NCI-H2171 (cell line): ENCODE data around the gene CCDC88A.
"Not testable (repeated sequence)": the region's sequence is repeated elsewhere in the genome, so short reads cannot be mapped to it uniquely, and the experiment has no call there.

Experiments
- DNase-seq: peaks from one replicate; lab custom pipeline; 2025; lab: John Stamatoyannopoulos, UW

CCDC88A gene

GRCh38 chr2:55419679-55420438 is at the start of gene CCDC88A:
TSS of gene CCDC88A (minus strand) at chr2:55419856. CDS start at chr2:55419079, 777 bp downstream.
- peak; percentile 96 for DNase-seq

- no peak for DNase-seq
Observed at GRCh38 chr2:55461679-55462078, 42.0 kb upstream of the CCDC88A start.

- DNase-seq = no peak
Observed at GRCh38 chr2:55460562-55460961, 40.9 kb upstream of the CCDC88A start.

GRCh38 chr2:55459714-55460274 is 40.1 kb upstream of the CCDC88A start:
- DNase-seq = no peak

- DNase-seq = no peak
Observed at GRCh38 chr2:55459279-55459678, 39.6 kb upstream of the CCDC88A start.

GRCh38 chr2:55454121-55454520 is 34.5 kb upstream of the CCDC88A start:
- no peak for DNase-seq

- no peak for DNase-seq
Observed at GRCh38 chr2:55452879-55453278, 33.2 kb upstream of the CCDC88A start.

- DNase-seq = no peak
Observed at GRCh38 chr2:55451699-55452098, 32.0 kb upstream of the CCDC88A start.

GRCh38 chr2:55450014-55450413 is 30.4 kb upstream of the CCDC88A start:
- not testable (repeated sequence) for DNase-seq

GRCh38 chr2:55442045-55442760 is 22.5 kb upstream of the CCDC88A start:
- DNase-seq = not testable (repeated sequence)

- DNase-seq = no peak
Observed at GRCh38 chr2:55441280-55441892, 21.7 kb upstream of the CCDC88A start.

GRCh38 chr2:55439101-55439397 is 19.4 kb upstream of the CCDC88A start:
- DNase-seq = no peak

- no peak for DNase-seq
Observed at GRCh38 chr2:55438391-55439100, 18.9 kb upstream of the CCDC88A start.

GRCh38 chr2:55437515-55438390 is 18.1 kb upstream of the CCDC88A start:
- DNase-seq = no peak

- DNase-seq = no peak
Observed at GRCh38 chr2:55431982-55432627, 12.4 kb upstream of the CCDC88A start.

GRCh38 chr2:55430211-55430975 is 10.7 kb upstream of the CCDC88A start:
- DNase-seq = peak; percentile 77

GRCh38 chr2:55428258-55428657 is 8.6 kb upstream of the CCDC88A start:
- no peak for DNase-seq

- DNase-seq = no peak
Observed at GRCh38 chr2:55425431-55425831, 5.8 kb upstream of the CCDC88A start.

- DNase-seq = no peak
Observed at GRCh38 chr2:55422876-55423665, 3.4 kb upstream of the CCDC88A start.
